Vagina (tissue), 2 donors: Measurements from ENCODE around the gene FAM110D.

Experiments used
- POLR2AphosphoS5 ChIP-seq, 2 donors: sonication (generic); formaldehyde crosslinking; IDR thresholded peaks; one replicate each; pipeline ENCODE4 v1.9.0; 2017; ENCODE audit warnings: antibody characterized with exemption in 2 of 2, mild to moderate bottlenecking in 2 of 2, low read depth in 1 of 2; ENCODE audit not compliant: insufficient read depth in 1 of 2
- TF ChIP-seq, protein P1 (sequence below), 3 experiments: fragments of 450-650 bp in 2 of 3; fragments of 200-600 bp in 1 of 3; sonication (generic) in 1 of 3; IDR thresholded peaks; one replicate each; pipeline ENCODE4 v1.5.1; 2017 to 2019; ENCODE audit warnings: antibody characterized with exemption in 3 of 3, mild to moderate bottlenecking in 2 of 3, moderate library complexity in 2 of 3

DNA sequence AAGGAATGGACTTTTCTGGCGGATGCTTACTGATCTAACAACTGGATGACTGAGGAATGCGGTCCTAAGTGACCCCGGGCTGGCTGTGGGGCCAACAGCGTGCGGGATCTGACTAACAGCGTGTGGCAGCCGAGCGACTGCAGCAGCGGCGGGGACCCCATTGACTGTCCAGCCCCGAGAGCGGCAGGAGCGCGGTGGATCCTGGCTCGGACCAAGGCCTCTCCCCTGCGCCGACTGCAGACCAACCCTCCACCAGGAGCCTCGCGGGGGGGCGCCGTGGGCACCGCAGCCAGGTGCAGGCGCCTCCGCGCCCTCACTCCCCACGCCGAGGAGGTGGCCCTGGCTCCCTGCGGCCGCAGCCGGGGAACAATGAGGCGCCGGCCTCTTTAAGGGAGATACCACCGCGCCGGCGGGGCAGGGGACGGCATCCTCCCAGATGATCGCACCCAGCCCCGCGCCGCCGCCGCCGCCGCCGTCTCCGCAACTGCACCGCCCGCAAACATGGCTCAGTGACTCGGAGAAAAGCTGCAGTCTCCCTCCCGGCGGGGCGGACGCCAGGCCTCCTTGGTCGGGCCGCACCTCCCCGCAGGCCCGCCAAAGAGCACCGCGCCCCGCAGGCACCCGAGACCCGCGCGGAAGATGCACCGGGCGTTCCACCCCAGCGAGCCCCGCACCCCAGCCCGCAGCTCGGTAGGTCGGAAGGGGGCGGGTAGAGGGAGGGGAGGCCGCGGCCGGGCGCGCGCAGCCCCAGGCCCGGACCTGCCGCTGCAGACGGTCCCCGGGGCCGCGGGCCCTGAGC is 47.9 kb upstream of the FAM110D start:
- peak in 1 of 2 donors; percentile 34 for TF ChIP-seq POLR2AphosphoS5 (IDR thresholded peaks at IDR 0.05; ENCODE audit: insufficient read depth in 1 of 2, low read depth in 1 of 2)
- TF ChIP-seq, protein P1, sequence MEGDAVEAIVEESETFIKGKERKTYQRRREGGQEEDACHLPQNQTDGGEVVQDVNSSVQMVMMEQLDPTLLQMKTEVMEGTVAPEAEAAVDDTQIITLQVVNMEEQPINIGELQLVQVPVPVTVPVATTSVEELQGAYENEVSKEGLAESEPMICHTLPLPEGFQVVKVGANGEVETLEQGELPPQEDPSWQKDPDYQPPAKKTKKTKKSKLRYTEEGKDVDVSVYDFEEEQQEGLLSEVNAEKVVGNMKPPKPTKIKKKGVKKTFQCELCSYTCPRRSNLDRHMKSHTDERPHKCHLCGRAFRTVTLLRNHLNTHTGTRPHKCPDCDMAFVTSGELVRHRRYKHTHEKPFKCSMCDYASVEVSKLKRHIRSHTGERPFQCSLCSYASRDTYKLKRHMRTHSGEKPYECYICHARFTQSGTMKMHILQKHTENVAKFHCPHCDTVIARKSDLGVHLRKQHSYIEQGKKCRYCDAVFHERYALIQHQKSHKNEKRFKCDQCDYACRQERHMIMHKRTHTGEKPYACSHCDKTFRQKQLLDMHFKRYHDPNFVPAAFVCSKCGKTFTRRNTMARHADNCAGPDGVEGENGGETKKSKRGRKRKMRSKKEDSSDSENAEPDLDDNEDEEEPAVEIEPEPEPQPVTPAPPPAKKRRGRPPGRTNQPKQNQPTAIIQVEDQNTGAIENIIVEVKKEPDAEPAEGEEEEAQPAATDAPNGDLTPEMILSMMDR (IDR thresholded peaks at IDR 0.05) = no peak
